Muscle of leg (tissue), 11 donors: Measurements from ENCODE around the gene IL2RA. TPM values are rescaled to one million over a fixed set of nuclear protein-coding genes. Genes with fewer than 3 reads are reported as not detected.
A peak's percentile ranks its signal among the peaks of the same experiment; 100 is the strongest.

Source experiments
- DNase-seq: peaks from one replicate; pipeline ENCODE4 v3.0.0; 2013
- H3K27ac ChIP-seq: one replicate; pipeline ENCODE4 v1.5.1; 2013; ENCODE audit warnings: mild to moderate bottlenecking, low read length, control low read depth
- H3K27me3 ChIP-seq: one replicate; pipeline ENCODE4 v1.6.1; 2013; ENCODE audit warnings: low read length; ENCODE audit not compliant: control insufficient read depth, insufficient read depth
- H3K36me3 ChIP-seq: one replicate; pipeline ENCODE4 v1.6.1; 2013; ENCODE audit warnings: low read length; ENCODE audit not compliant: control insufficient read depth, insufficient read depth
- H3K4me1 ChIP-seq: one replicate; pipeline ENCODE4 v1.6.1; 2013; ENCODE audit warnings: low read length; ENCODE audit not compliant: control insufficient read depth, insufficient read depth
- H3K4me3 ChIP-seq: one replicate; pipeline ENCODE4 v1.5.1; 2013; ENCODE audit warnings: low read length, control low read depth
- H3K9me3 ChIP-seq: replicated peaks from 2 replicates; pipeline ENCODE4 v1.6.1; 2013; ENCODE audit warnings: low read depth, low read length; ENCODE audit not compliant: control insufficient read depth
- WGBS: methylation state at CpG from one replicate; pipeline ENCODE4 v1.1.5; 2013; ENCODE audit warnings: missing lambda C conversion rate; ENCODE audit not compliant: insufficient coverage; 5-methylcytosine and 5-hydroxymethylcytosine counted together
- polyA plus RNA-seq, 8 donors: library from polyadenylated mRNA; unstranded; fragments of 120-200 nt; gene quantifications; one replicate each; pipeline versions ENCODE4 v1.2.1 to v1.2.3, GENCODE V29; 2013; ENCODE audit warnings: inconsistent platforms in 1 of 8, low replicate concordance in 1 of 8; ENCODE audit not compliant: insufficient read length in 8 of 8, insufficient read depth in 1 of 8
- total RNA-seq: library from RNA; stranded (reverse); fragments of 120-200 nt; gene quantifications from one replicate; pipeline ENCODE4 v1.2.4, GENCODE V29; 2013

Gene IL2RA
- total and polyA plus RNA-seq, 9 donors = 0.05 to 0.24 (median 0.10) TPM; not detected in 5

DNA sequence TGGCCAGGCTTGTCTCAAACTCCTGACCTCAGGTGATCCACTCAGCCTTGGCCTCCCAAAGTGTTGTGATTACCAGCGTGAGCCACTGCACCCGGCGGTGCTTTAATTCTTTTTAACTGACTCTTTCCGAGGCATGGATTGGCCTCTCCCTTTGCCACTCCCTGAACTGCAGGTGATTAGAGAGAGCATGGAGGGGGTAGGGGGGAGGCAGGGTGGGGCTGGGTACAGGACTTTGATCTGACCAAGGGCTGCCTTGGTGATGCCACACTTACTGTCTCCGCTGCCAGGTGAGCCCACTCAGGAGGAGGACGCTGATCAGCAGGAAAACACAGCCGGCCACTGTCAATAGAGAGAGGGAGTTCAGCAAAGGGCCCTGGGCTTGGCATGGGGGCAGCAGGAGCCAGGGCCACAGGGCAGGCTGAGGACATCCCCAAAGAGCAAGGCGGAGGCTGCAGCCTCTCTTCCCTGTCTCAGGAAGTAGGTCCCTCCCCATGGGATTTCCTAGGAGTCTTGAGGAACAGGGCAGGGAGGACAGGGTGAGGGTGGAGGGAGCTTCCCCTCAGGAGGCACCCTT, 44.3 kb downstream of the IL2RA start:
- WGBS = 91% methylated on average over 3 of the region's 8 CpGs
- Histone ChIP-seq H3K36me3 (no peaks in the 10 kb centered on the region), H3K4me1 (no peaks in the 10 kb centered on the region), H3K9me3 (no peaks in the 10 kb centered on the region), H3K27me3 (peaks cover 2% of the 10 kb centered on the region), H3K4me3 (no peak overlapping the region), H3K27ac (peak overlapping the region; percentile 42)
- no peak for DNase-seq

DNA sequence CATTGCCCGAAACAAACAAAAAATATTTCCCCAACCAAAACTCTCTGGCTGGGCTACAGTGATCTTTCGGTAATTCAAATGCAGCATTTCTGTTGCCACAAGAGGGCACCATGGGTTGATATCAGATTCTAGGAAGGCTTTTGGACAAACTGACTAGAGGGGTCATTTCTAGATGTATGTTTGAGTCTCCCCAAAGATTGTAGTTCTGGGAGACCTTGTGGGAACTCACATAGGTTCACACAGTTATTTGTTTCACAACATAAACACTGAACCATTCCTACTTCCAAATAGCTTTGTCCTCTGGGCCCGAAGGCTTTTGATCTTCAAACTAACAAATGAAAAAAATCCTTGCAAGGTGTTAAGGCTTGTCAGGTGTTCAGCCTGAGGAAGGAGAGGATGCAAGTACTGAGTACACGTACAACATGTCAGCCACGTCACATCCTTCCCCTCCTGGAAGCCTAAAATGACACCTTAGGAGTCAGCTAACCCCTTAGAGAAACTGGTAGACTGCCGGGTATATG, 47.9 kb downstream of the IL2RA start:
- no peak overlapping the region for H3K27ac ChIP-seq
- WGBS = 0% methylated on average over 1 of the region's 6 CpGs
- DNase-seq = peak; percentile 53

DNA sequence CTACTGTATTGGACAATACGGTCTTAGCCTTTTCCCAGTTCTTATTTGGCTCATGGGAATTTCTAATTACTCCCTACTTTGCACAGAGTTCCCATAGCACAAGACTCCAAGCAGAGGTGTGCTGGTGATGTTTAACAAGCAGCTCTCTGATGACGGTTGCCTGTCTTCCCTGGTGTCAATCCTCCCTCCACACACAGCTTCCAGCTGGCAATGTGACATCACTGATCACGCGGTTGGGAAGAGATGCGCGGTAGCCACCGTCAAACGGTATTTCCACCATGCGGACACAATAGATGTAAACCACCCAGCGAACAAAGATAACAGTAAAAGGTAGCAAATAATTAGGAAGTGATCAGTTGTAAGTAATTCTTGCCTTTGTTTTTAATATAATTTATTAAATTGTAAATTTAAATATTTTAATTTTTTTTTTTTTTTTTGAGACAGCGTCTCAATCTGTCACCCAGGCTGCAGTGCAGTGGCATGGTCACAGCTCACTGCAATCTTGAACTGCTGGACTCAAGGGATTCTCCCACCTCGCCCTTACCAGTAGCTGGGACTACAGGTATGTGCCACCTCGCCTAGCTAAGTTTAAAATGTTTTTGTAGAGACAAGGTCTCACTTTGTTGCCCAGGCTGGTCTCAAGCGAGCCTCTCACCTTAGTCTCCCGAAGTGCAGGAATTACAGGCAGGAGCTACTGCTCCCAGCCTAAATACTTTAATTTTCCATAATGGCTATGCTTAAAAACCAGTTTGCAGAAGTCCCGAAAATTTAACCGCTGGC, 48.6 kb downstream of the IL2RA start:
- H3K4me3 ChIP-seq = no peak overlapping the region
- no peaks in the 10 kb centered on the region for H3K36me3 ChIP-seq
- DNase-seq = no peak
- no peaks in the 10 kb centered on the region for H3K9me3 ChIP-seq
- no peaks in the 10 kb centered on the region for H3K4me1 ChIP-seq
- no peaks in the 10 kb centered on the region for H3K27me3 ChIP-seq
- no peak overlapping the region for H3K27ac ChIP-seq
- 70% methylated on average over 4 of the region's 17 CpGs for WGBS

More for the DNA sequence above, 47.9 kb downstream of the IL2RA start:
- Histone ChIP-seq H3K36me3 (no peaks in the 10 kb centered on the region), H3K27me3 (no peaks in the 10 kb centered on the region), H3K4me1 (no peaks in the 10 kb centered on the region), H3K9me3 (no peaks in the 10 kb centered on the region), H3K4me3 (no peak overlapping the region)

DNA sequence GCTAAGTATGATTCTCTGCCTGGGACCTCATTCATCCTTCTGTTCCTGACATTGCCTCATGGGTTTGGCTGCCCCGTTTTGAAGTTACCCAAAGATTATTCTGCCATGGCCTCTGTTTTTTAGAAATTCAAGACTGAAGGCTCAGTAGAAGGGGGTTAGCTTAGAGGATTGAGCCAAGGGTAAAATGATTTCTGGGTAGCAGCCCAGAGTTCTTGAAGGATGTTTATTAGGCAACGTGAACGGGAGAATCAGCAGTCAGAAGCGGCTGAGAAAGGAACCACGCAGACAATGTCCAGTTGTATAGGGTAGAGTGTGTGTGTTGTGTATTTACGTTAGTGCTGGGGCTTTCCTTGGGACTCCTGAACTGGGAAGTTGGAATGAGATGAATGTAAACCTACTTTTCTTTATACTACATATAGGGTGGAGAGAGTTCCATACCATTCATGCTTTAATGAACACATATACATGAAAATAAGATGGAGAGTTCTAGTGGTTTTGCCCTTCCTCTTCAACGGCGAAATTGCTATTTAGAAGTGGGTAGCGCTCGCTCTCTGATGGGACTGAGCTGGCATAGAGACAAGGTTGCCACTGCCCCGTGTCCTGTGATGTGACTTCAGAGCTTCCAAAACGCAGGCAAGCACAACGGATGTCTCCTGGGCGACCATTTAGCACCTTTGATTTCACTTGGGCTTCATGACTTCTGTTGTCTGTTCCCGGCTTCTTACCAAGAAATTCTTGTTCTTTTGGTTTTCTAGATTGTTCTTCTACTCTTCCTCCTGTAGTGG, 49.9 kb downstream of the IL2RA start:
- peaks cover 3% of the 10 kb centered on the region for H3K9me3 ChIP-seq
- DNase-seq = no peak
- H3K36me3 ChIP-seq = no peaks in the 10 kb centered on the region
- H3K4me1 ChIP-seq = no peaks in the 10 kb centered on the region
- WGBS = 79% methylated on average over 9 of the region's 15 CpGs
- H3K4me3 ChIP-seq = no peak overlapping the region
- no peaks in the 10 kb centered on the region for H3K27me3 ChIP-seq
- no peak overlapping the region for H3K27ac ChIP-seq

DNA sequence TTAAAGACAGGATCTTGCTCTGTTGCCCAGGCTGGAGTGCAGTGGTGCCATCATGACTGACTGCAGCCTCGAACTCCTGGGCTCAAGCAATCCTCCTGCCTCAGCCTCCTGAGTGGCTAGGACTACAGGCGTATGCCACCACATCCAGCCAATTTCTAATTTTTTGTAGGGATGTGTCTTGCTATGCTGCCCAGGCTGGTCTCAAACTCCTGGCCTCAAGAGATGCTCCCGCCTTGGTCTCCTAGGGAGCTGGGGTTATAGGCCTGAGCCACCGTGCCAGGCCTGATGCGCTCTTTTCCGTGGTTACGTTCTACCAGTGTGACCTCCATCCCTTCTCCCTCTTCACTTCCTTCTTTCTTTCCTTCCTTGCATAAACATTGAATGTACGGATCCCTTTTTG, 50.6 kb downstream of the IL2RA start:
- 95% methylated on average over 6 of the region's 8 CpGs for WGBS
- no peak for DNase-seq
- H3K9me3 ChIP-seq = peaks cover 6% of the 10 kb centered on the region
- H3K4me3 ChIP-seq = no peak overlapping the region
- no peaks in the 10 kb centered on the region for H3K36me3 ChIP-seq
- H3K4me1 ChIP-seq = no peaks in the 10 kb centered on the region
- H3K27ac ChIP-seq = no peak overlapping the region
- no peaks in the 10 kb centered on the region for H3K27me3 ChIP-seq

DNA sequence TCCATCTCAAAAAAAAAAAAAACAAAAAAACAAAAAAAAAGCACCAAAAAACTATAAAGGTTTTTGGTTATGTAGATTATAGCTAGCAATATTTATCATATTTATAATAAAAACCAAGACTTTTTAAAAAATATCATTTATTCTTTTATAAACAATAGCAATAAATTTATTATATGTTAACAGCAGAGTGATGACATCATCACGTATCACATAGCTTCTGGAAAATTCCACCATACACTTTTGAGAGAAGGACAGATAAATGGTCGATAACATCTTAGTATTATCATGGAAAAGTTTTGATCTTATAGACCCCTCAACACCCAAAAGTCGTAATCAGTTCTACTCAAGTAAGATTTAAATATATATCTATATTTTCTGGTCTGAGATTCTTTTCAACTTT, 51.6 kb downstream of the IL2RA start:
- no peak overlapping the region for H3K27ac ChIP-seq
- H3K4me1 ChIP-seq = no peaks in the 10 kb centered on the region
- H3K9me3 ChIP-seq = peaks cover 6% of the 10 kb centered on the region
- no peaks in the 10 kb centered on the region for H3K36me3 ChIP-seq
- H3K27me3 ChIP-seq = no peaks in the 10 kb centered on the region
- no CpG with 5 or more reads among the region's 3 CpGs for WGBS
- no peak overlapping the region for H3K4me3 ChIP-seq
- no peak for DNase-seq

DNA sequence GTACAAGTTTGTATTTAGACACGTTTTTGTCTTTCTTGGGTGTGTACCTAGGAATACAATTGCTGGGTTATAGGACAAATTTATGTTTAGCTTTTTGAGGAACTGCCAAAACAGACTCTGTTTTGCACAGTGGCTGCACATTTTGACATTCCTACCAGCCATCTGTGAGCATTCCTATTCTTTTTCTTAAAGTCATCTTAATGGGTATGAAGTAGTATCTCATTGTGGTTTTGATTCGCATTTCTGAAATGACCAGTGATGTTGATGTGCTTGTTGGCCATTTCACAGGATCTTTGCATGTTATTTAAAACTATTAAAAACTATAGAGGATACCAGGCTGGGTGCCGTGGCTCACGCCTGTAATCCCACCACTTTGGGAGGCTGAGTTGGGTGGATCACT, 52.2 kb downstream of the IL2RA start:
- Histone ChIP-seq H3K27ac (no peak overlapping the region), H3K4me3 (no peak overlapping the region), H3K27me3 (peaks cover 1% of the 10 kb centered on the region), H3K9me3 (peaks cover 6% of the 10 kb centered on the region), H3K4me1 (no peaks in the 10 kb centered on the region), H3K36me3 (no peaks in the 10 kb centered on the region)
- no peak for DNase-seq
- 80% methylated on average over 1 of the region's 4 CpGs for WGBS

DNA sequence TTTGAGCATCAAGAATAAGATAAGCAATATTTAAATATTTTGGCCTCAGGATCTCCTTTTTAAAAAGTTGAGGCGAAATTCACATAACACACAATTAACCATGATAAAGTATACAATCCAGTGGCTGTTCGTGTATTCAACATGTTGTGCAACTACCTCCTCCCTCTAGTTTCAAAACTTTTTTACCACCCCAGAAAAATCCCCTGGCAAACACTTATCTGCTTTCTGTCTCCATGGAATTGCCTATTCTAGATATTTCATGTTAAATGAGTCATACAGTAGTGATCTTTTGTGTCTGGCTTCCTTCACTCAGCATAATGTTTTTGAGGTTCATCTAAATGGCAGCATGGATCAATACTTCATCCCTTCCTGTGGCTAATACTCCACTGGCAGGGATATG, 53.0 kb downstream of the IL2RA start:
- no CpG with 5 or more reads among the region's 2 CpGs for WGBS
- H3K27me3 ChIP-seq = peaks cover 2% of the 10 kb centered on the region
- no peaks in the 10 kb centered on the region for H3K36me3 ChIP-seq
- H3K4me3 ChIP-seq = no peak overlapping the region
- H3K27ac ChIP-seq = no peak overlapping the region
- no peaks in the 10 kb centered on the region for H3K4me1 ChIP-seq
- peaks cover 6% of the 10 kb centered on the region for H3K9me3 ChIP-seq
- DNase-seq = no peak

DNA sequence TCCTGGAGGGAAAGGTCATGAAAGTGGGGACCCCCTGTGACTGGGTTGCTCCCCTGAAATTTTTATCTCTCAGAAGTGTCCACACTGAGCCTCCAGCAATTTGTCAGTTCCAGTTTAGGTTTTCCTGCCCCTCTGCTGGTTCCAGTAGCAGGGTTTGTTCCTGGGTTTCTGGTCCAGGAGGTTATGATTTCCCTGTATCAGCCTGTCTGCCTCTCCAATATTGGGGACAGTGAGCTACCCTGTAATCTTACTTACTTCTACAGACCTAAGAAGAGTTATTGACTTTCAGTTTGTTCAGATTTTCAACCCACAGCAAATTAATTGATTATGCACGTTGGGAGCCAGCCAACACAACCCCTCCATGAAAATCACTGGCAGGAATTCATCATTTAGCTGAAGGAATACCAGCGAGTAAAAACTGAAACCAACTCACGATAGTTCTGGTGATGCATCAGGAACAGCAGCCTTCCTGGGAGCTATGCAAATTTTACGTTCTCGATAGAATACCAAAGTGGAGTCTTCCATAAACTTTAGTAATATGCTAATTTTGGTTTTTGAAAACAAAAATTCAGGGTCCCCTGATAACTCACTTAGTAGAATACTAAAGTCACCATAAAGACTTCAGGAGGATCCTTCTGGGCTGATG, 53.5 kb downstream of the IL2RA start:
- peaks cover 2% of the 10 kb centered on the region for H3K27me3 ChIP-seq
- no peak for DNase-seq
- peaks cover 6% of the 10 kb centered on the region for H3K9me3 ChIP-seq
- H3K27ac ChIP-seq = no peak overlapping the region
- no peaks in the 10 kb centered on the region for H3K4me1 ChIP-seq
- no peak overlapping the region for H3K4me3 ChIP-seq
- no peaks in the 10 kb centered on the region for H3K36me3 ChIP-seq
- no CpG with 5 or more reads among the region's 5 CpGs for WGBS

DNA sequence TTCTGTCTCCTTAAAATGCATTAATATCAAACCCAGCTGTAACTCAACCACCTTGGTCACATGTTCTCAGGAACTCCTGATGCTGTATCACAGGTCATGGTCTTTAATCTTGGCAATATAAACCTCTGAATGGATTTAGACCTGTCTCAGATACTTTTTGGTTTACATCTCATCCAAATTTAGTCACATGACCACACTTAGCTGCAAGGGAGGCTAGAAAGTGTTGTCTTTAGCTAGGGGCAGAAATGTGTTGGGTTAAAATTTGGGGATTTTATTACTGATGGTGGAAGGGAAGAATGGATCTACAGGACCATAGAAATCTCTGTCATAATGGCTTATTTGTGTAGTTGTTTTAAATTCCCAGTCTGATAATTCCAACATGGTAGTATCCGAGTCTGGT, 55.2 kb downstream of the IL2RA start:
- peaks cover 2% of the 10 kb centered on the region for H3K27me3 ChIP-seq
- WGBS = no CpG with 5 or more reads among the region's 1 CpG

More for the DNA sequence above, 55.2 kb downstream of the IL2RA start:
- Histone ChIP-seq H3K4me3 (no peak overlapping the region), H3K36me3 (no peaks in the 10 kb centered on the region), H3K4me1 (no peaks in the 10 kb centered on the region), H3K27ac (no peak overlapping the region), H3K9me3 (peaks cover 6% of the 10 kb centered on the region)
- DNase-seq = no peak
